HFFc6 (cell line): ENCODE data around the gene MSX1. TPM values are rescaled to one million over a fixed set of nuclear protein-coding genes. Genes with fewer than 3 reads are reported as not detected.

Experiments used
- DNase-seq: peaks from one replicate; pipeline ENCODE4 v3.0.0-alpha.2; 2018
- H3K27ac Mint-ChIP-seq: 2 replicates; pipeline ENCODE4 v1.8.0; 2020; ENCODE audit warnings: mild to moderate bottlenecking, mixed read lengths
- H3K27me3 Mint-ChIP-seq: 2 replicates; pipeline ENCODE4 v1.8.0; 2021; ENCODE audit warnings: mild to moderate bottlenecking, moderate library complexity, mixed read lengths; ENCODE audit not compliant: insufficient read depth
- H3K36me3 Mint-ChIP-seq: 2 replicates; pipeline ENCODE4 v1.8.0; 2021; ENCODE audit warnings: low read depth, mixed read lengths
- H3K4me1 Mint-ChIP-seq: 2 replicates; pipeline ENCODE4 v1.8.0; 2020; ENCODE audit warnings: low read depth, mixed read lengths
- H3K4me3 Mint-ChIP-seq: 2 replicates; pipeline ENCODE4 v1.8.0; 2020; ENCODE audit warnings: mild to moderate bottlenecking, moderate library complexity, mixed read lengths
- H3K9me3 Mint-ChIP-seq: 2 replicates; pipeline ENCODE4 v1.8.0; 2020; ENCODE audit warnings: mild to moderate bottlenecking, mixed read lengths
- CTCF ChIP-seq: fragments of 200-600 bp; sonication (generic); IDR thresholded peaks from 2 replicates; pipeline ENCODE4 v1.5.0; 2021; ENCODE audit warnings: antibody characterized with exemption, mild to moderate bottlenecking
- total RNA-seq, 6 experiments: library from RNA; stranded (reverse); fragmentation: NEBNext Ultra II Directional; extraction: Animal tissue kit (Norgen Biotek cat#: 25700); gene quantifications; 2 replicates in 1 of 6; 3 replicates in 5 of 6; pipeline ENCODE4 v1.2.3, GENCODE V29; 2021

The MSX1 gene
- total RNA-seq, 6 experiments from 2014 or later: 5.5 to 8.6 (median 7.2) TPM

- H3K4me3 Mint-ChIP-seq: no peak overlapping the region
- H3K36me3 Mint-ChIP-seq: no peaks in the 10 kb centered on the region
- no peak for TF ChIP-seq CTCF
- peaks cover 8% of the 10 kb centered on the region for H3K9me3 Mint-ChIP-seq
- no peak overlapping the region for H3K27ac Mint-ChIP-seq
- no peak for DNase-seq
- H3K27me3 Mint-ChIP-seq: peaks cover 13% of the 10 kb centered on the region
- no peaks in the 10 kb centered on the region for H3K4me1 Mint-ChIP-seq
These were observed 35.2 kb upstream of the MSX1 start for GRCh38 chr4:4824232-4824631.

- H3K36me3 Mint-ChIP-seq: no peaks in the 10 kb centered on the region
- peaks cover 16% of the 10 kb centered on the region for H3K27me3 Mint-ChIP-seq
- no peak for DNase-seq
- no peaks in the 10 kb centered on the region for H3K4me1 Mint-ChIP-seq
- H3K9me3 Mint-ChIP-seq: peaks cover 8% of the 10 kb centered on the region
- H3K4me3 Mint-ChIP-seq: no peak overlapping the region
- TF ChIP-seq CTCF: no peak
- H3K27ac Mint-ChIP-seq: no peak overlapping the region
These were observed 34.0 kb upstream of the MSX1 start for GRCh38 chr4:4825431-4825830.

DNA sequence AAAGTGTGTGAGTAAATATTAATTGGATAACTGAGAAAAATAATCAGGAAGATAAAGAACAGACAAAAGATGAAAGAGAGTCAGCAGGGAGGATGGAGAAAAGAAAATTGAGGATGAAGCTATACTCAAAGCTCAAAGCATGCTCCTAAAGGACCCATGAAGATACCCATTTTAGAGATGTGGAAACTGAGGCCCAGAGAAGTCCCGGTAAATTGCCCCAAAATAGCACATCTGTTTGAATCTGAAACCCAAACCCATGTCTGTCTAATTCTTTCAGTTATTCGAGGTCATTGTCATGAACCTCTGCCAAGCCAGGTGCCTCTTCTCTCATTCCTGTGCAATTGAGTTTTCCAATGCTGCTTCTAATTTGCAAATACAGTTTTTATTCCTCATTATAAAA, 29.6 kb upstream of the MSX1 start:
- Mint-ChIP-seq H3K27me3 (peaks cover 12% of the 10 kb centered on the region), H3K4me1 (no peaks in the 10 kb centered on the region), H3K4me3 (no peak overlapping the region), H3K27ac (no peak overlapping the region), H3K9me3 (no peaks in the 10 kb centered on the region), H3K36me3 (no peaks in the 10 kb centered on the region)
- no peak for TF ChIP-seq CTCF
- DNase-seq: no peak

DNA sequence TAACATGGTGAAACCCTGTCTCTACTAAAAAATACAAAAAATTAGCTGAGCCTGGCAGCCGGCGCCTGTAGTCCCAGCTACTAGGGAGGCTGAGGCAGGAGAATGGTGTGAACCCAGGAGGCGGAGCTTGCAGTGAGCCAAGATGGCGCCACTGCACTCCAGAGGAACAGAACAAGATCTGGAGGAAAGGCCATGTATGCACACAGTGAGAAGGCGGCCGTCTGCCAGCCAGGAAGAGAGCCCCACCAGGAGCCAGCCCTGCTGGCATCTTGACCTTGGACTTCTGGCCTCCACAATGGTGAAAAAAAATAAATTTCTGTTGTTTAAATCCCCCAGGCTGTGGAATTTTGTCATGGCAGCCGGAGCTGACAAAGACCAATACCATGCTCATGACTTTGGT, 28.2 kb upstream of the MSX1 start:
- DNase-seq: no peak

GRCh38 chr4:4831825-4832224, 27.6 kb upstream of the MSX1 start:
- Mint-ChIP-seq H3K4me3 (no peak overlapping the region), H3K27ac (no peak overlapping the region), H3K36me3 (no peaks in the 10 kb centered on the region), H3K4me1 (no peaks in the 10 kb centered on the region), H3K27me3 (peaks cover 12% of the 10 kb centered on the region), H3K9me3 (no peaks in the 10 kb centered on the region)
- DNase-seq: no peak
- TF ChIP-seq CTCF: no peak

More for the DNA sequence above, 28.2 kb upstream of the MSX1 start:
- Mint-ChIP-seq H3K4me1 (no peaks in the 10 kb centered on the region), H3K36me3 (no peaks in the 10 kb centered on the region), H3K9me3 (no peaks in the 10 kb centered on the region), H3K27ac (no peak overlapping the region), H3K4me3 (no peak overlapping the region), H3K27me3 (peaks cover 12% of the 10 kb centered on the region)
- TF ChIP-seq CTCF: no peak

- no peak overlapping the region for H3K4me3 Mint-ChIP-seq
- no peaks in the 10 kb centered on the region for H3K9me3 Mint-ChIP-seq
- TF ChIP-seq CTCF: peak; percentile 37
- no peak overlapping the region for H3K27ac Mint-ChIP-seq
- 0 out of 2 replicates have a peak, but pooled peaks cover 5% of the 10 kb centered on the region for H3K4me1 Mint-ChIP-seq
- no peak for DNase-seq
- H3K36me3 Mint-ChIP-seq: no peaks in the 10 kb centered on the region
- H3K27me3 Mint-ChIP-seq: peaks cover 16% of the 10 kb centered on the region
These were observed 23.4 kb upstream of the MSX1 start for GRCh38 chr4:4836044-4836443.
